GM18499 (cell line): ENCODE results near the gene DENND11.

Source experiments
- ATAC-seq: cut with Tn5 transposase; IDR thresholded peaks from one replicate; pipeline ENCODE4 v1.9.1; 2021; ENCODE audit warnings: moderate number of reproducible peaks; ENCODE audit not compliant: insufficient read depth, unreplicated experiment

Gene DENND11

DNA sequence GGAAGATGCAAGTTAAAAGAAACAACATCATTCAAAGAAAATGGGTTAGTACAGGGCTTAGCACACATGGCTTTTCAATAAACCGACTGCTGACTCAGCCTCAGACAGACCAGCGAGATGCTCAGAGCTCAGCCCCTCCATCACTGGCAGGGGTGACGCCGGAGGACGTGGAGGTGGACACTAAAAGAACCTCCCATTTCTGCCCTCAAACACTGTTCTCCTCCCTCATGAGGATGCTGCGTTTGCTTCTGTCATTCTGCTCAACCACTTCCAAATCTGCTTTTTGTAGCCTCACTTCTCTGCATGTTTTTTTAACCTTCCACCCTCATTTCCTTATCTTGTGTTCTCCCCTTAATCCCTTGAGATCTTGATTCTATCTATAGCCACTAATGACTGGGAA lies 15.3 kb downstream of the DENND11 start:
- no peak for ATAC-seq

DNA sequence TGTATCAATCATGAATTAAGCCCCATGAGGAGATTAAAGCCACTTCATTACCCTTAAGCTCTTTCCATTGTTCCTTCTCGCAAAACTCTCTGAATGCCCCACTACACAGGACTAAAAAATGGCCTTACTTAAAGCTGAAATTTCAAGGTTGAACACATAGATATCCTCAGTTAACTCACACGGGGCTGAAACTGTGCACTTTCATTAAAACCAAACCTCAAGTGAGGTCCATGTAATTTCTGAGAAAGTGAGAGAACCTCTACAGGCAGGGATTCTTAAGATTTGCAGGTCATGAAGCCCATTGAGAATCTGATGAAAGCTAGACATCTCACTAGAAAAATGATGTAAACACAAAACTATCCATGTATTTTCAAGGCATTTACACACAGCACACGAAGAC lies 15.9 kb downstream of the DENND11 start:
- ATAC-seq: no peak

DNA sequence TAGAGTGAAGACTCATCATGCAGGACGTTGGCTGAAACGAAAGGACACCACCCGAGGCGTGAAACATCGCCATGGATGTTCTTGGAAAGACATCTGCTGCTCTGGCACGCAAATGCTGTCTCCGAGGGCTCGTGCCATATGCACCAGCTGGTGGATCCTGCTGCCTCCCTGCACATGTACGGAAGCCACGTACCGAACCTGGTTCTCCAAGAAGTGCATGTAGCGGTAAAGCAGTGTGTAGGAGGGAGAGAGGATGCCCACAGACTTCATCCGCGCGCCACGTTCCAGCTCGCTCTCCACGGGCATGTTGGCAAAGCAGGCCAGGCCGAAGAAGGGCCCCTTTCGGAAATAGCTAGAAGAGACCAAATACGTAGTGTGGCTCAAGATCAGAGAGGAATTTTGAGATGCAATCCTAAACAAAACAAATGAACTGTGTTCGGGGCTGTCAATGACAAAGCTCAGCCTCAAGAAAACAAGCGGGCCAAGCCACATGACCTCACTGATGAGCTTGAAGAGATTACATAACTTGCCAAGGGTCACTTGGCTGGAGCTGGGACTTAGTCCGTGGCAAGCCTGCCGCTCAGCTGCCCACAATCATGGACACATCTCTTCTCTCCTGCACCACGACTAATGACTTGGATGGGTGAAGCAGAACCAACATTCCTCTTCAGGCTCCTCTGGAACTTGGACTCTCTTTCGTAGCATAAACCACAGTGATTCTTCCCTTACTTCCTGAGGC lies 16.5 kb downstream of the DENND11 start:
- no peak for ATAC-seq

DNA sequence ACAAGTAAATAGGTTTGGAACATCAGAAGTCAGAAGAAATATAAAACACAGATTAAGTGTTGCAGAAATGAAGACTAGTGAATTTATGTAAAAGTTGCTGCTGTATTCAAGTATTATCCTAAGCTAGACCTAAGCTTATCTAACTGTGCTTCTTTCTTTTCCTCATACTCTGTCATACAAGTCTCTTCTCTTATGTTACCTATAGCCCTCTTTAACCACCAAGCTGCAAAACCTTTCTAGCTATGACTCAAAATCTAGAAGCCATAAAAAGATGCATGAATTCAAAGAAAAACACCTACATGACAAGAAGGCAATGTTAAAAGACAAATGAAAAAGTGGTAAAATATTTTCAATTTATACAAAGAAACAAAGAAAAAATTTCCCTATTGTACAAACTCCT lies 23.0 kb downstream of the DENND11 start:
- peak; percentile 56 for ATAC-seq

GRCh38 chr7:141676618-141677017 lies 25.3 kb downstream of the DENND11 start:
- no peak for ATAC-seq

DNA sequence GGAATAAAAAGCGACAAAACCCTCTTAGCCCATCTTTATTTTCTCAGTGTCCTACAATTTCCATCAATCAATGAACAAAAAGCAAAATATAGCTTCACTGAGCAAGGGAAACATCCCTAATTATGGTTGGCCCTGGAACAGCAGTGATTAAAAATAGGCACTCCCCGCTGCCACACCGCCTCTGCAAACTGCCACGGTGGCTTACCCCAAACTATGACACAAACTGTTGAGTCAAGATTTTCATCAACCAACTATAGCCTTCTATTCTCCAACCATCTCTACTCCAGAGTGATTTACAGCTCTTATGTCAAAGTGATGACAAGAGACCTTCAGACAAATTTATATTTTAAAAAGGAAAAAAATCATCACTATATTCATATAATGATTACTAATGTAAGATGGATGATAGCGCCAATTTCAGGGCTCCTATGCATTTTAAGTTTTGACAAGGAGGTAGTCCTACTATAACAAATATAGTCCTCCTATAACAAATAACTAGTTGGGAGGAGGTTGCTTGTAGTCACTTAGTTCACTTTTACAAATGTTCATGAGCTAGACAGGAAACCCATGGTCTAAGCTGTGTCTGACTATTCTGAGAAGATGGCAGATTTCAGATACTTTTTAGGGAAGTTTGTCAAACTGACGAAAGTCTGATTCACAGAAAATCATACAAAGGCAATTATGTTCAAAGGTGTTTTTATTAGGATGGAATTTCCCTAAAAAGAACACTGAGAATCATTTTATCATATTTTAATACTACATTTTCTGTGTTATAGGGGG lies 26.3 kb downstream of the DENND11 start:
- no peak for ATAC-seq

- no peak for ATAC-seq
Measured at GRCh38 chr7:141674702-141675101, 27.3 kb downstream of the DENND11 start.

DNA sequence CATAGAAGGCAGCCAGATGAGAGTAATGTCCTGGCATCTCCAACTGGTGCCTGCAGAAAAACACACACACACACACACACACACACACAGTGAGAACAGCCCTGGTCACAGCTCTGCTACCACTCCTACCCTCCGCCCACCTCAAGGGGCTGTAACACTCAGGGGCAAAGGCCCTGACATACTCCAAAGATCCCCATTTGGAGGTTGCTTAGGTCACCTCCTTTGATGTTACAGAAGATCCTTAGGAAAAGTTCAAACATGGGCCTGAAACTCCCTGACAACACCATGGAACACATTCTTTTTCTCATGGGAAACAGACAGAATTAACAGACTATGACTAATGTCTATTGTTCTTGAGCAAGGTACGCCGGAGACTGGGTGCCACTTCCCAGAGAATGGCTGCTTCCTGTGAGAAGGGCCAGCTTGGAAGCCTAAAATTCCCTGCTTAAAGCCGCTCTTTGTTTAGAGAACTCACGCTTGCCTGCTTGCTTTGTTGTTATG lies 27.7 kb downstream of the DENND11 start:
- no peak for ATAC-seq

GRCh38 chr7:141673346-141673745 lies 28.6 kb downstream of the DENND11 start:
- no peak for ATAC-seq

- ATAC-seq: no peak
Measured at GRCh38 chr7:141671705-141672496, 30.1 kb downstream of the DENND11 start.

DNA sequence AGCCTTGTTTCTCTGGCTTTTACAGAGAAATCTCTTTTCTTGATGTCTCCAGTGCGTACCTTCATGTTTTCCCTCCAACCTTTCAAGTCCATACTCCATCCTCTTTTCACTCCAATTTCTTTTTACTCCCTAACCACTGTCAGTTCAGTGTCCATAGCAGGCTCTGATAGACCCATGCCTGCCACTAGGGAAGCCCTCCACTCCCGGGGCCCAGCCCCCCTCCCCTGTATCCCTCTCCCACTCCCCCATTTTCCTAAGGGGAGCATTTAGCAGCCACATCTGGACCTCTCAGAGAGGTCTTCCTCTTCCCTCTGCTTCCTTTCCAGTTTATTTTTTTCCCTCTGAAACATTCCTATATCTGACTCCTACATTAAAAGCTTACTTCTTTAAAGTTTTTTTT lies 33.1 kb downstream of the DENND11 start:
- ATAC-seq: no peak

GRCh38 chr7:141666071-141666470 lies 35.9 kb downstream of the DENND11 start:
- no peak for ATAC-seq

GRCh38 chr7:141665208-141666035 lies 36.5 kb downstream of the DENND11 start:
- no peak for ATAC-seq

DNA sequence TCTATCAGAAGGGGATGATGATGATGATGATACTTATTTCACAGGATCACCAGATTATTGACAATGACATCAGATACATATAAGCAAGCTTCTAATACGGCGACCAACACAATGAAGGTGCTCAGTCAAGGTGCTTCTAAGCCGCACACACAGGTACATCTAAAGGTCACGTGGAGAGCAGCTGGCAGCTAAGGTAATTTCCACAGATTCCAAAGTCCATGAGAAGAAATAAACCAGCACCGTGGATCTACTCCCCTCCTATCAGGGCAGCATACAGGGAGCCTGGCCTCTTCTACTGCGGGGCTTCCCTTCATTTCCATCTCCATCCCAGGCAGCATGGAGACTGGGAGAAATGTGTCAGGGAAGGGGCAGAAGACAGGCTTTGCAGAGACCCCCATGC lies 37.5 kb downstream of the DENND11 start:
- no peak for ATAC-seq

DNA sequence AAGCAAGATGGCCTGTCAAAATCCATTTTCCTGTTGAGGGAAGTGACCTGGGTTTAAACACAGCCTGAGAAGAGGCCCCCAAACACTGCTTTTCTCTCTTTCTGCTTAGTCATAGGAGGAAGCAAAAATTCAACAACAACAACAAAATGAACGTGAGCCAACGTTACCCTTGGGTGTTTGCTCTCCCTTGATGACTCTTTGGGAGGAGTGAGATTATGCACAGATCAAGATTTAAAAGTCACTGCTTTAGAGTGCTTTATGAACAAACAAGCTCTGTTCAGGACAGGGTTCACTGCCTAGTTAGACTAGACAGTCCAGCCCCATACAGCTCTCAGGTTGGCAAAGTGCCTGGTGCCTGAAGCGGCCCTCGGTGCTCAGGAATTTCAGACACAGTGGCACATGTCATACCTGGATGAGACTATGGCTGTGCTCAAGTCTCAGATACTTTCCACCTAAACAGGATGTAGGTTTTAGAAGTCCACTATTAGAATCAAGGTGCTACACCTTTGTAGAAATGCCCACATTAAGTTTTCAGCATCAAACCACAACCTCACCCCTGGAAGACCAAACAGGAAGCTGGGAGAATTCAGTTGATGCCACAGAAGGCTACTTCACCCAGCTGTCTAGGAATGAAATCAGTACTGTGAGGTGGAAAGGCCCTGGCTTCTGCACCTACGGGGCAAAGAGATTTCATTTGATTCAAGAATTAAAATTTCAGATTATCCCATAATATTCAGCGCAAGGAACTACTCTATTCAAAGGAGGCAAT lies 38.7 kb downstream of the DENND11 start:
- no peak for ATAC-seq

- no peak for ATAC-seq
Measured at GRCh38 chr7:141660259-141660658, 41.7 kb downstream of the DENND11 start.

- no peak for ATAC-seq
Measured at GRCh38 chr7:141659501-141659900, 42.5 kb downstream of the DENND11 start.

DNA sequence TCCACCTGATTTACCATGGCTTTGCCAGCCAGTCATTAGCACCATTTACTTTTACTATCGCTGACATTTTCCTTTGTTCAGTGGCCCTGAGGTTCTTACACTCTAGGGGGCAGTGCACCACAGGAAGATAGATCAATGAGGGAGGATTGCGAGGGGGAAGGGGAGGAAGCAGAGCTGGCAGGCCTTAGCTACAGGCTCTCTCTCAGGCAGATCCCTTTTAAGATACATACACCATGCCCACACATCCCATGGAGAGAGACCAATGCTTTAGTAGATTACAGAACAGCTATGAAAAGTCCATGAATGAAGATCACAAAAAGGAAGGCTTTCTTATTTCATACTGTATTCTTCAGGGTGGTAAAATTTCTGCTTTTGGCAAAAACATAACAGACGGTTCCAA lies 47.4 kb downstream of the DENND11 start:
- ATAC-seq: no peak

GRCh38 chr7:141652691-141653090 lies 49.3 kb downstream of the DENND11 start:
- no peak for ATAC-seq
